B cell (primary cell): ENCODE results near the gene GRM8. TPM values are rescaled to one million over a fixed set of nuclear protein-coding genes. Genes with fewer than 3 reads are reported as not detected.

Experiments used
- ATAC-seq: fragments of 200-7000 bp; cut with Tn5 transposase; one replicate; pipeline ENCODE4 v1.10.0; 2021; ENCODE audit warnings: low read depth, mild to moderate bottlenecking, moderate number of reproducible peaks, moderate library complexity
- CTCF ChIA-PET: fragments of 350-600 bp; sonication (Branson Sonifier 250); formaldehyde crosslinking; loops from one replicate; lab custom pipeline; 2021; ENCODE audit warnings: antibody characterized with exemption, inconsistent platforms; lab: Charles Lee
- POLR2A ChIA-PET: fragments of 350-600 bp; sonication (Branson Sonifier 250); formaldehyde crosslinking; loops from one replicate; lab custom pipeline; 2021; ENCODE audit warnings: antibody characterized with exemption; lab: Charles Lee
- DNase-seq: peaks from one replicate; pipeline ENCODE4 v3.0.0; 2013
- H2AFZ ChIP-seq: 2 replicates; pipeline ENCODE4 v1.6.1; 2012; ENCODE audit warnings: mild to moderate bottlenecking, low read depth, low read length; ENCODE audit not compliant: insufficient read depth, poor library complexity, severe bottlenecking
- H3K27ac ChIP-seq, 2 donors: 1 replicate in 1 of 2; 2 replicates in 1 of 2; pipeline ENCODE4 v1.5.1; 2012 to 2013; ENCODE audit warnings: low read length in 2 of 2, mild to moderate bottlenecking in 2 of 2, moderate library complexity in 1 of 2
- H3K27me3 ChIP-seq, 4 experiments: fragments of 200-600 bp in 1 of 4; sonication (generic) in 1 of 4; replicated peaks in 1 of 4; 1 replicate in 2 of 4; 2 replicates in 2 of 4; pipeline versions ENCODE4 v1.6.1 to v1.7.0; 2013 to 2016; ENCODE audit warnings: low read length in 3 of 4, mild to moderate bottlenecking in 2 of 4, mixed read lengths in 1 of 4, moderate library complexity in 1 of 4; ENCODE audit not compliant: insufficient read depth in 4 of 4, control insufficient read depth in 3 of 4; ENCODE audit errors: control extremely low read depth in 1 of 4
- H3K36me3 ChIP-seq, 2 experiments: replicated peaks in 1 of 2; 1 replicate in 1 of 2; 2 replicates in 1 of 2; pipeline versions ENCODE4 v1.6.1 to v1.7.1; 2013; ENCODE audit warnings: low read length in 1 of 2; ENCODE audit not compliant: insufficient read depth in 2 of 2, control insufficient read depth in 1 of 2; ENCODE audit errors: control extremely low read depth in 1 of 2, extremely low read depth in 1 of 2
- H3K4me1 ChIP-seq, 2 donors: fragments of 200-600 bp in 1 of 2; sonication (generic) in 1 of 2; 1 replicate in 1 of 2; 2 replicates in 1 of 2; pipeline versions ENCODE4 v1.5.1 to v1.6.1; 2013 to 2017; ENCODE audit warnings: low read length in 2 of 2; ENCODE audit not compliant: control insufficient read depth in 2 of 2, insufficient read depth in 2 of 2
- H3K4me2 ChIP-seq: replicated peaks from 2 replicates; pipeline ENCODE3; 2012; ENCODE audit warnings: mild to moderate bottlenecking, low read depth, low read length; ENCODE audit not compliant: poor library complexity, severe bottlenecking
- H3K4me3 ChIP-seq, 5 experiments: fragments of 200-600 bp in 1 of 5; sonication (generic) in 1 of 5; 1 replicate in 3 of 5; 2 replicates in 2 of 5; pipeline versions ENCODE4 v1.5.1 to v1.7.0; 2011 to 2016; ENCODE audit warnings: low read length in 4 of 5, mild to moderate bottlenecking in 4 of 5, low read depth in 2 of 5, control low read depth in 1 of 5, moderate library complexity in 1 of 5; ENCODE audit not compliant: insufficient read depth in 1 of 5; ENCODE audit errors: control extremely low read depth in 1 of 5, extremely low read depth in 1 of 5
- H3K79me2 ChIP-seq: fragments of 200-600 bp; sonication (generic); one replicate; pipeline ENCODE4 v1.6.0; 2016; ENCODE audit warnings: low read length; ENCODE audit not compliant: control insufficient read depth, insufficient read depth
- H3K9ac ChIP-seq: fragments of 200-600 bp; sonication (generic); 2 replicates; pipeline ENCODE4 v1.6.1; 2017; ENCODE audit warnings: mild to moderate bottlenecking, low read length, moderate library complexity
- H3K9me3 ChIP-seq, 3 donors: one replicate each; pipeline versions ENCODE4 v1.6.1 to v1.7.1; 2013; ENCODE audit warnings: low read length in 2 of 3; ENCODE audit not compliant: control insufficient read depth in 2 of 3, insufficient read depth in 1 of 3; ENCODE audit errors: control extremely low read depth in 1 of 3
- H4K20me1 ChIP-seq: 2 replicates; pipeline ENCODE4 v1.6.0; 2012; ENCODE audit warnings: mild to moderate bottlenecking, low read length; ENCODE audit not compliant: insufficient read depth, control insufficient read depth, poor library complexity, severe bottlenecking
- H3K27ac Mint-ChIP-seq: one replicate; pipeline ENCODE4 v1.8.0; 2021; ENCODE audit warnings: mixed read lengths
- H3K27me3 Mint-ChIP-seq: one replicate; pipeline ENCODE4 v1.8.0; 2021; ENCODE audit warnings: mixed read lengths
- H3K4me1 Mint-ChIP-seq: one replicate; pipeline ENCODE4 v1.8.0; 2021; ENCODE audit warnings: mixed read lengths
- H3K4me3 Mint-ChIP-seq: one replicate; pipeline ENCODE4 v1.8.0; 2021; ENCODE audit warnings: mixed read lengths
- H3K9me3 Mint-ChIP-seq: one replicate; pipeline ENCODE4 v1.8.0; 2022; ENCODE audit warnings: mixed read lengths; ENCODE audit not compliant: insufficient read depth
- EZH2 ChIP-seq: IDR thresholded peaks from 2 replicates; pipeline ENCODE4 v1.6.1; 2012; ENCODE audit warnings: borderline replicate concordance, low read depth, mild to moderate bottlenecking, moderate library complexity, low read length; ENCODE audit not compliant: insufficient read depth, poor library complexity, severe bottlenecking
- WGBS: methylation state at CpG from one replicate; pipeline ENCODE4 v1.1.5; 2013; ENCODE audit warnings: missing lambda C conversion rate; ENCODE audit not compliant: insufficient coverage; 5-methylcytosine and 5-hydroxymethylcytosine counted together
- intact Hi-C: fragments of 100-400 bp; cut with micrococcal nuclease; formaldehyde crosslinking; loops from one replicate; pipeline ENCODE4 v1.10.0; 2022
- polyA plus RNA-seq: library from polyadenylated mRNA; depleted of rRNA; stranded (reverse); fragments of >200 nt; gene quantifications from 2 replicates; pipeline ENCODE4 v1.2.3, GENCODE V29; 2012
- total RNA-seq, 2 donors: library from RNA; stranded (reverse); fragments of 120-200 nt in 1 of 2; gene quantifications; 1 replicate in 1 of 2; 2 replicates in 1 of 2; pipeline versions ENCODE4 v1.2.3 to v1.2.4, GENCODE V29; 2013 to 2022
- TF ChIP-seq, protein P1 (sequence below): fragments of 200-600 bp; IDR thresholded peaks from one replicate; pipeline ENCODE4 v1.8.0; 2022; ENCODE audit warnings: antibody characterized with exemption, mild to moderate bottlenecking

Gene GRM8
- total and polyA plus RNA-seq, 2 donors (not counting 1 experiment from before 2014, with no cell fraction given) = not detected

- intact Hi-C loops = no loop called here
- Mint-ChIP-seq H3K4me1 (no peaks in the 10 kb centered on the region), H3K4me3 (no peak overlapping the region), H3K27ac (no peak overlapping the region), H3K27me3 (no peaks in the 10 kb centered on the region), H3K9me3 (no peaks in the 10 kb centered on the region)
- Histone ChIP-seq H3K4me1 (no peaks in the 10 kb centered on the region), H3K4me3 (no peak overlapping the region), H3K79me2 (no peaks in the 10 kb centered on the region), H3K9me3 (no peaks in the 10 kb centered on the region), H3K4me2 (no peak overlapping the region), H3K36me3 (no peaks in the 10 kb centered on the region), H4K20me1 (no peaks in the 10 kb centered on the region), H3K27ac (no peak overlapping the region), H3K27me3 (no peaks in the 10 kb centered on the region), H2AFZ (no peak overlapping the region), H3K9ac (no peak overlapping the region)
- ATAC-seq (no peak), DNase-seq (no peak)
- TF ChIP-seq, protein P1, sequence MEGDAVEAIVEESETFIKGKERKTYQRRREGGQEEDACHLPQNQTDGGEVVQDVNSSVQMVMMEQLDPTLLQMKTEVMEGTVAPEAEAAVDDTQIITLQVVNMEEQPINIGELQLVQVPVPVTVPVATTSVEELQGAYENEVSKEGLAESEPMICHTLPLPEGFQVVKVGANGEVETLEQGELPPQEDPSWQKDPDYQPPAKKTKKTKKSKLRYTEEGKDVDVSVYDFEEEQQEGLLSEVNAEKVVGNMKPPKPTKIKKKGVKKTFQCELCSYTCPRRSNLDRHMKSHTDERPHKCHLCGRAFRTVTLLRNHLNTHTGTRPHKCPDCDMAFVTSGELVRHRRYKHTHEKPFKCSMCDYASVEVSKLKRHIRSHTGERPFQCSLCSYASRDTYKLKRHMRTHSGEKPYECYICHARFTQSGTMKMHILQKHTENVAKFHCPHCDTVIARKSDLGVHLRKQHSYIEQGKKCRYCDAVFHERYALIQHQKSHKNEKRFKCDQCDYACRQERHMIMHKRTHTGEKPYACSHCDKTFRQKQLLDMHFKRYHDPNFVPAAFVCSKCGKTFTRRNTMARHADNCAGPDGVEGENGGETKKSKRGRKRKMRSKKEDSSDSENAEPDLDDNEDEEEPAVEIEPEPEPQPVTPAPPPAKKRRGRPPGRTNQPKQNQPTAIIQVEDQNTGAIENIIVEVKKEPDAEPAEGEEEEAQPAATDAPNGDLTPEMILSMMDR = no peak
- no peak for TF ChIP-seq EZH2
- no CpG with 5 or more reads among the region's 2 CpGs for WGBS
- ChIA-PET POLR2A (no interaction called here), CTCF (no interaction called here)
Observed at GRCh38 chr7:126436213-126436868, 816.4 kb downstream of the GRM8 start.

DNA sequence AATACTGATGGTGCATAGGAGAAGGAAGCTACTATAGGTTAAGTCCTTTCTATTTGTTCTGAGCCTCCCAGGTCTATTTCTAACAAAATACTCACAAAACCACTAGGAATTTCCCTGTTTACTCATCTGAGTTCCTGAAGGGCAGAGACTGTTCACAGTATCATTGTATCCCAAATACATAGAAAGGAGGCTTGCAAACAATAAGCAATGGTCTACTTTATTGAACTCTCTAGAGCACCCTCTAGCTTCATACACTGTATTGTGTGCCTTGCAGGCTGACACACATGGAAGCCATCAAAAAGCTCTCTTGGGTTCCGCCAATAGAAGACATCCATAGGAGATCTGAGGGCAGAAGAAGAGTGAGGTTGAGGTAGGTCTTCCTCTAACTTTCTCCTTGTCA lies 826.1 kb downstream of the GRM8 start:
- no peaks in the 10 kb centered on the region for H3K4me1 ChIP-seq
- POLR2A ChIA-PET = no interaction called here
- TF ChIP-seq EZH2 = no peak
- TF ChIP-seq, protein P1 = no peak
- H3K9ac ChIP-seq = no peak overlapping the region
- no peaks in the 10 kb centered on the region for H3K36me3 ChIP-seq
- H3K79me2 ChIP-seq = no peaks in the 10 kb centered on the region
- no CpG with 5 or more reads among the region's 1 CpG for WGBS
- Mint-ChIP-seq H3K27ac (no peak overlapping the region), H3K4me1 (no peaks in the 10 kb centered on the region), H3K4me3 (no peak overlapping the region), H3K27me3 (no peaks in the 10 kb centered on the region), H3K9me3 (no peaks in the 10 kb centered on the region)
- H3K9me3 ChIP-seq = no peaks in the 10 kb centered on the region
- DNase-seq (no peak), ATAC-seq (no peak)
- intact Hi-C loops = no loop called here
- no peak overlapping the region for H3K4me3 ChIP-seq
- no peak overlapping the region for H3K4me2 ChIP-seq
- no peak overlapping the region for H2AFZ ChIP-seq
- H3K27me3 ChIP-seq = no peaks in the 10 kb centered on the region
- H3K27ac ChIP-seq = no peak overlapping the region
- H4K20me1 ChIP-seq = no peaks in the 10 kb centered on the region
- CTCF ChIA-PET = no interaction called here
